HepG2 (cell line): Measurements from ENCODE around the gene SHLD1. TPM values are rescaled to one million over a fixed set of nuclear protein-coding genes. Genes with fewer than 3 reads are reported as not detected.

Experiments
- CEBPB ChIP-seq: IDR thresholded peaks from 2 replicates; pipeline ENCODE4 v1.6.1; 2011; ENCODE audit warnings: low read depth, low read length, improper control_type of control experiment, borderline replicate concordance
- CREM ChIP-seq, 2 experiments: sonication (generic) in 1 of 2; formaldehyde crosslinking in 1 of 2; IDR thresholded peaks; 2 replicates each; pipeline versions ENCODE4 v1.4.0 to v1.6.1; 2016 to 2020; ENCODE audit warnings: antibody characterized with exemption in 1 of 2, mild to moderate bottlenecking in 1 of 2, missing genetic modification reagents in 1 of 2
- GABPA ChIP-seq, 2 experiments: IDR thresholded peaks; 2 replicates each; pipeline ENCODE4 v1.6.1; 2011 to 2016; ENCODE audit warnings: low read depth in 2 of 2, low read length in 1 of 2, missing biosample characterization in 1 of 2, missing genetic modification characterization in 1 of 2
- PHF5A ChIP-seq: IDR thresholded peaks from one replicate; pipeline ENCODE4 v1.6.1; 2018; ENCODE audit warnings: low read depth, missing genetic modification reagents; ENCODE audit not compliant: unreplicated experiment
- TCF12 ChIP-seq, 2 experiments: fragments of 450-650 bp in 1 of 2; sonication (generic) in 1 of 2; formaldehyde crosslinking in 1 of 2; IDR thresholded peaks; 2 replicates each; pipeline versions ENCODE4 v1.6.1 to v1.8.0; 2017 to 2022; ENCODE audit warnings: antibody characterized with exemption in 1 of 2, mild to moderate bottlenecking in 1 of 2, missing genetic modification reagents in 1 of 2, moderate library complexity in 1 of 2
- TFDP1 ChIP-seq: IDR thresholded peaks from 2 replicates; pipeline ENCODE4 v1.6.1; 2016; ENCODE audit warnings: missing compliant biosample characterization, missing genetic modification reagents, borderline replicate concordance
- YY1 ChIP-seq: IDR thresholded peaks from 2 replicates; pipeline ENCODE4 v1.6.1; 2011; ENCODE audit warnings: low read length, low read depth, moderate library complexity, mild to moderate bottlenecking; ENCODE audit not compliant: insufficient read depth, insufficient replicate concordance
- ZNF143 ChIP-seq: sonication (generic); formaldehyde crosslinking; IDR thresholded peaks from 2 replicates; pipeline ENCODE4 v1.4.0; 2020; ENCODE audit warnings: missing genetic modification reagents
- ZNF281 ChIP-seq: sonication (generic); formaldehyde crosslinking; IDR thresholded peaks from 2 replicates; pipeline ENCODE4 v1.4.0; 2020; ENCODE audit warnings: missing genetic modification reagents, borderline replicate concordance
- ZNF569 ChIP-seq: sonication (generic); formaldehyde crosslinking; IDR thresholded peaks from 2 replicates; pipeline ENCODE4 v1.5.0; 2020; ENCODE audit warnings: mild to moderate bottlenecking, missing genetic modification reagents, moderate library complexity, borderline replicate concordance
- ZNF678 ChIP-seq: sonication (generic); formaldehyde crosslinking; IDR thresholded peaks from 2 replicates; pipeline ENCODE4 v1.4.0; 2020; ENCODE audit warnings: mild to moderate bottlenecking, missing genetic modification reagents
- polyA plus RNA-seq, 8 experiments: library from polyadenylated mRNA; depleted of rRNA in 3 of 8; stranded (reverse) in 7 of 8; unstranded in 1 of 8; fragments of >200 nt; fragmentation: Illumina TruSeq in 4 of 8; extraction: Trizol in 4 of 8; gene quantifications; 2 replicates each; pipeline versions ENCODE4 v1.2.1 to v1.2.3, GENCODE V29; 2011 to 2016; ENCODE audit warnings: low read depth in 4 of 8, missing spikeins in 1 of 8, mixed read lengths in 1 of 8; ENCODE audit not compliant: insufficient read depth in 1 of 8
- total RNA-seq, 5 experiments: library from RNA; depleted of rRNA; stranded (reverse); fragments of >200 nt; fragmentation: Illumina TruSeq; extraction: Trizol; gene quantifications; 2 replicates each; pipeline ENCODE4 v1.2.3, GENCODE V29; 2016; ENCODE audit warnings: low read depth in 1 of 5
- TF ChIP-seq, protein P1 (sequence below): sonication (generic); formaldehyde crosslinking; IDR thresholded peaks from 2 replicates; pipeline ENCODE4 v1.5.0; 2020; ENCODE audit warnings: mild to moderate bottlenecking, missing genetic modification reagents
- TF ChIP-seq, protein P2 (sequence below): sonication (generic); formaldehyde crosslinking; IDR thresholded peaks from 2 replicates; pipeline ENCODE4 v1.4.0; 2020; ENCODE audit warnings: mild to moderate bottlenecking, missing genetic modification reagents

SHLD1 gene
- total and polyA plus RNA-seq, 2 of the 13 experiments (the other 11 are each of a cell fraction or from before 2014, with no cell fraction given), result 8.9 to 10.0 TPM

DNA sequence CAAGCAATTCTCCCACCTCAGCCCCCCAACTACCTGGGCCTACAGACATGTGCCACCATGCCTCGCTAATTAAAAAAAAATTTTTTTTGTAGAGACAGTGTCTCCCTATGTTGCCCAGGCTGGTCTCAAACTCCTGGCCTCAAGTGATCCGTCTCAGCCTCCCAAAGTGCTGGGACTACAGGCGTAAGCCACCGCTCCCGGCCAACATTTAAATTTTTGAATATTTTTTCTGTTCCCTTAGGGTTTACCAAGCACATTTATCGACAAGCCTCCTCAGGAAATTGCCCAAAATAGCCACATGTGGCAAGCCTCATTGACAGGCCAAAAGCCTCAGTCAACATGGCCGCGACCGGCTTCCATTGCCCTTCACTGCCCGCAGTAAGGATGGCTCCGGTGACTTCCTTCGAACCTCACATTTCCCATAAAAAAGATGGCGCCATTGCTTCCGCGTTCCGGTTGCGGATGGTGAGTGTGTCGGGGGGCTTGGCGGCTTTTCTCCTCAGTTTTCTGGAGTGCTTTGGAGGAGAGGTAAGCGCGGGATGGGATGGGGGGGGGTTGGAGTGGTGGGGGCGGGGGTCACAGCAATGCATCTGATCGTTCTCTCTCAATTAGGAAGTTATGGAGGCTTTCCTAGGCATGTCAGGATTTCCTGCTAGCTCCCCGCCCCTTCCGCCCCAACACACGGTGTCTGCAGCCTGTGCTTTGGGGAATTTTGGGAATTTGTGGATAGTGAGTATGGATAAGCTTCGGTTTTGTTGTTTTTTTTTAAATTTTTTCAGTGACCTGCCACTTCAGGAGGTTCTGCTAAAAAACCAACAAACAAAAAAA is at the start of gene SHLD1 (continued):
- no peak; the same call in 1 of the 2 replicates for TF ChIP-seq ZNF281 (CRISPR knock-in tag)
- peak; percentile 58; the same call in 1 of the 2 replicates for TF ChIP-seq TFDP1
- peak; percentile 100 for TF ChIP-seq YY1
- peak; percentile 83 for TF ChIP-seq GABPA (IDR thresholded peaks at IDR 0.05; ENCODE audit: low read depth, low read length)
- peak; percentile 96 for TF ChIP-seq GABPA (CRISPR knock-in tag; IDR thresholded peaks at IDR 0.05; ENCODE audit: low read depth)
- no peak for TF ChIP-seq TCF12 (IDR thresholded peaks at IDR 0.05)
- TF ChIP-seq TCF12 (CRISPR knock-in tag; IDR thresholded peaks at IDR 0.05), result 0 out of 2 replicates have a peak, but pooled peaks have one; percentile 56
- TF ChIP-seq CEBPB, result no peak
- no peak for TF ChIP-seq ZNF569 (CRISPR knock-in tag)
- peak; percentile 90 for TF ChIP-seq CREM (IDR thresholded peaks at IDR 0.05)
- no peak for TF ChIP-seq CREM (CRISPR knock-in tag; IDR thresholded peaks at IDR 0.05)
- TF ChIP-seq, protein P1, sequence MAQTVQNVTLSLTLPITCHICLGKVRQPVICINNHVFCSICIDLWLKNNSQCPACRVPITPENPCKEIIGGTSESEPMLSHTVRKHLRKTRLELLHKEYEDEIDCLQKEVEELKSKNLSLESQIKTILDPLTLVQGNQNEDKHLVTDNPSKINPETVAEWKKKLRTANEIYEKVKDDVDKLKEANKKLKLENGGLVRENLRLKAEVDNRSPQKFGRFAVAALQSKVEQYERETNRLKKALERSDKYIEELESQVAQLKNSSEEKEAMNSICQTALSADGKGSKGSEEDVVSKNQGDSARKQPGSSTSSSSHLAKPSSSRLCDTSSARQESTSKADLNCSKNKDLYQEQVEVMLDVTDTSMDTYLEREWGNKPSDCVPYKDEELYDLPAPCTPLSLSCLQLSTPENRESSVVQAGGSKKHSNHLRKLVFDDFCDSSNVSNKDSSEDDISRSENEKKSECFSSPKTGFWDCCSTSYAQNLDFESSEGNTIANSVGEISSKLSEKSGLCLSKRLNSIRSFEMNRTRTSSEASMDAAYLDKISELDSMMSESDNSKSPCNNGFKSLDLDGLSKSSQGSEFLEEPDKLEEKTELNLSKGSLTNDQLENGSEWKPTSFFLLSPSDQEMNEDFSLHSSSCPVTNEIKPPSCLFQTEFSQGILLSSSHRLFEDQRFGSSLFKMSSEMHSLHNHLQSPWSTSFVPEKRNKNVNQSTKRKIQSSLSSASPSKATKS (CRISPR knock-in tag), result no peak
- TF ChIP-seq ZNF143 (CRISPR knock-in tag), result peak; percentile 68
- TF ChIP-seq, protein P2, sequence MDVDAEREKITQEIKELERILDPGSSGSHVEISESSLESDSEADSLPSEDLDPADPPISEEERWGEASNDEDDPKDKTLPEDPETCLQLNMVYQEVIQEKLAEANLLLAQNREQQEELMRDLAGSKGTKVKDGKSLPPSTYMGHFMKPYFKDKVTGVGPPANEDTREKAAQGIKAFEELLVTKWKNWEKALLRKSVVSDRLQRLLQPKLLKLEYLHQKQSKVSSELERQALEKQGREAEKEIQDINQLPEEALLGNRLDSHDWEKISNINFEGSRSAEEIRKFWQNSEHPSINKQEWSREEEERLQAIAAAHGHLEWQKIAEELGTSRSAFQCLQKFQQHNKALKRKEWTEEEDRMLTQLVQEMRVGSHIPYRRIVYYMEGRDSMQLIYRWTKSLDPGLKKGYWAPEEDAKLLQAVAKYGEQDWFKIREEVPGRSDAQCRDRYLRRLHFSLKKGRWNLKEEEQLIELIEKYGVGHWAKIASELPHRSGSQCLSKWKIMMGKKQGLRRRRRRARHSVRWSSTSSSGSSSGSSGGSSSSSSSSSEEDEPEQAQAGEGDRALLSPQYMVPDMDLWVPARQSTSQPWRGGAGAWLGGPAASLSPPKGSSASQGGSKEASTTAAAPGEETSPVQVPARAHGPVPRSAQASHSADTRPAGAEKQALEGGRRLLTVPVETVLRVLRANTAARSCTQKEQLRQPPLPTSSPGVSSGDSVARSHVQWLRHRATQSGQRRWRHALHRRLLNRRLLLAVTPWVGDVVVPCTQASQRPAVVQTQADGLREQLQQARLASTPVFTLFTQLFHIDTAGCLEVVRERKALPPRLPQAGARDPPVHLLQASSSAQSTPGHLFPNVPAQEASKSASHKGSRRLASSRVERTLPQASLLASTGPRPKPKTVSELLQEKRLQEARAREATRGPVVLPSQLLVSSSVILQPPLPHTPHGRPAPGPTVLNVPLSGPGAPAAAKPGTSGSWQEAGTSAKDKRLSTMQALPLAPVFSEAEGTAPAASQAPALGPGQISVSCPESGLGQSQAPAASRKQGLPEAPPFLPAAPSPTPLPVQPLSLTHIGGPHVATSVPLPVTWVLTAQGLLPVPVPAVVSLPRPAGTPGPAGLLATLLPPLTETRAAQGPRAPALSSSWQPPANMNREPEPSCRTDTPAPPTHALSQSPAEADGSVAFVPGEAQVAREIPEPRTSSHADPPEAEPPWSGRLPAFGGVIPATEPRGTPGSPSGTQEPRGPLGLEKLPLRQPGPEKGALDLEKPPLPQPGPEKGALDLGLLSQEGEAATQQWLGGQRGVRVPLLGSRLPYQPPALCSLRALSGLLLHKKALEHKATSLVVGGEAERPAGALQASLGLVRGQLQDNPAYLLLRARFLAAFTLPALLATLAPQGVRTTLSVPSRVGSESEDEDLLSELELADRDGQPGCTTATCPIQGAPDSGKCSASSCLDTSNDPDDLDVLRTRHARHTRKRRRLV (CRISPR knock-in tag), result 0 out of 2 replicates have a peak, but pooled peaks have one; percentile 20
- peak; percentile 85 for TF ChIP-seq PHF5A (CRISPR knock-in tag)
- TF ChIP-seq ZNF678 (CRISPR knock-in tag), result no peak
